GM23248 (cell line): Measurements from ENCODE around the gene GID4.

Experiments used
- EZH2 ChIP-seq: fragments of 200-600 bp; sonication (generic); IDR thresholded peaks from 2 replicates; pipeline ENCODE4 v1.6.1; 2018; ENCODE audit warnings: antibody characterized with exemption, mild to moderate bottlenecking; ENCODE audit not compliant: insufficient read depth, poor library complexity, severe bottlenecking
- EZH2phosphoT487 ChIP-seq: fragments of 200-600 bp; sonication (generic); IDR thresholded peaks from 2 replicates; pipeline ENCODE4 v1.6.1; 2018; ENCODE audit warnings: antibody characterized with exemption, moderate library complexity, mild to moderate bottlenecking, low read depth; ENCODE audit not compliant: insufficient read depth

DNA sequence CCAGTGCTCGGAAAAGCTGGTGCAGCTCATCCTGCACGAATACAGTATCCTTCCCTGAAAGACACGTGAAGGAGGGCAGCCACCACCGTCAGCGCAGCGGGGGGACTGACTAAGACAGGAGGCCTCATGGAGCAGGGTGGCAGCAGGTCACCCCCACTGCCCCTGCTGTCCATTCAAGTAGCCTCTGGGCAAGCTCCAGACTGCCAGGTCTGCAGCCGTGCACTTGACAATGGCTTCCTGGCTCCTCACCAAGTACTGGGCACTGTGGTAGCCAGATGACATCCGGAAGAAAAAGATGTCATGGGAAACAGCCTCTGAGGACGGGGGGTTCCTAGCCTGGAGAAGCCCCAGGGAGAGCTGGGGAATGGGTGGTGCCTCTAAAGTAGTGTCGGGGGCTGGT is 61.4 kb downstream of the GID4 start:
- TF ChIP-seq EZH2phosphoT487 (no peak), EZH2 (no peak)
